ENCODE data around the gene MYO16. TPM values are rescaled to one million over a fixed set of nuclear protein-coding genes. Genes with fewer than 3 reads are reported as not detected.

MYO16 gene
- total and polyA plus RNA-seq, 12 donors: 0.29 to 5.9 (median 1.4) TPM

DNA sequence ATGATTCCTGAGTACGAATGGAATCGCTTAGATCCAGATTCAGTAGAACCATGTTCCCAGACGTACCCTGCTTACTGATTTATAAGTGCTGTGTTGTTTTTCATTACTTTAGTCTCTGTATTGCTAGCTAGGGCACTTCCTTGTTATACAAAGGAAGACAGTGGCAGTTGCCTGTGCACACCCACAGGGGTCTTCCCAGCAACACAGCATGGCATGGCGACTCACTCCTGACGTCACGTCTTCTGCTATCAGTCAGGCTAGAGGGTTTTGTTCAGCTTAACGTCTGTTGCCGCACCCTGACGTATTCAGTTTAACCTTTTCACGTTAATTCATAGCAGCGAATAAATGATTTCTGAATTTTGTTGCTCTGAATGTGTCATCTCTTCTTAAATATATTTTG lies 295.1 kb downstream of the MYO16 start:
- H3K27ac ChIP-seq: no peak overlapping the region
- TF ChIP-seq, protein P1, sequence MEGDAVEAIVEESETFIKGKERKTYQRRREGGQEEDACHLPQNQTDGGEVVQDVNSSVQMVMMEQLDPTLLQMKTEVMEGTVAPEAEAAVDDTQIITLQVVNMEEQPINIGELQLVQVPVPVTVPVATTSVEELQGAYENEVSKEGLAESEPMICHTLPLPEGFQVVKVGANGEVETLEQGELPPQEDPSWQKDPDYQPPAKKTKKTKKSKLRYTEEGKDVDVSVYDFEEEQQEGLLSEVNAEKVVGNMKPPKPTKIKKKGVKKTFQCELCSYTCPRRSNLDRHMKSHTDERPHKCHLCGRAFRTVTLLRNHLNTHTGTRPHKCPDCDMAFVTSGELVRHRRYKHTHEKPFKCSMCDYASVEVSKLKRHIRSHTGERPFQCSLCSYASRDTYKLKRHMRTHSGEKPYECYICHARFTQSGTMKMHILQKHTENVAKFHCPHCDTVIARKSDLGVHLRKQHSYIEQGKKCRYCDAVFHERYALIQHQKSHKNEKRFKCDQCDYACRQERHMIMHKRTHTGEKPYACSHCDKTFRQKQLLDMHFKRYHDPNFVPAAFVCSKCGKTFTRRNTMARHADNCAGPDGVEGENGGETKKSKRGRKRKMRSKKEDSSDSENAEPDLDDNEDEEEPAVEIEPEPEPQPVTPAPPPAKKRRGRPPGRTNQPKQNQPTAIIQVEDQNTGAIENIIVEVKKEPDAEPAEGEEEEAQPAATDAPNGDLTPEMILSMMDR (IDR thresholded peaks at IDR 0.05): no peak
- intact Hi-C loops (cut with DNase I): no loop called here
- H3K4me3 ChIP-seq: no peak overlapping the region
- peaks cover 0 to 9% (median 0%) of the 10 kb centered on the region in 9 donors for H3K4me1 ChIP-seq
- H3K27me3 ChIP-seq: no peaks in the 10 kb centered on the region
- no peaks in the 10 kb centered on the region for H3K9me3 ChIP-seq
- WGBS, 2 donors: 88 to 94% methylated on average over 11 of the region's 11 CpGs
- no peak for ATAC-seq
- H3K36me3 ChIP-seq: no peaks in the 10 kb centered on the region
- DNase-seq: no peak

- Histone ChIP-seq H3K9me3 (no peaks in the 10 kb centered on the region), H3K4me3 (no peak overlapping the region), H3K36me3 (no peaks in the 10 kb centered on the region), H3K27me3 (no peaks in the 10 kb centered on the region), H3K4me1 (peaks cover 0 to 9% (median 0%) of the 10 kb centered on the region in 9 donors), H3K27ac (no peak overlapping the region)
- ATAC-seq (no peak), DNase-seq (no peak)
- TF ChIP-seq, protein P1 (IDR thresholded peaks at IDR 0.05): no peak
- intact Hi-C loops (cut with DNase I): no loop called here
- WGBS, 2 donors: 88 to 89% methylated on average over 6 of the region's 6 CpGs
These were observed 295.7 kb downstream of the MYO16 start for GRCh38 chr13:108925070-108925469.

GRCh38 chr13:108926862-108927261 lies 297.5 kb downstream of the MYO16 start:
- DNase-seq (no peak), ATAC-seq (peak in 4 of 8 donors; percentile 60 to 84 (median 72))
- intact Hi-C loops (cut with DNase I): no loop called here
- Histone ChIP-seq H3K27me3 (no peaks in the 10 kb centered on the region), H3K9me3 (no peaks in the 10 kb centered on the region), H3K27ac (no peak overlapping the region), H3K36me3 (no peaks in the 10 kb centered on the region), H3K4me1 (peaks cover 0 to 9% (median 0%) of the 10 kb centered on the region in 9 donors), H3K4me3 (no peak overlapping the region)
- 33 to 45% methylated on average over 5 of the region's 5 CpGs for WGBS, 2 donors
- TF ChIP-seq, protein P1 (IDR thresholded peaks at IDR 0.05): no peak

DNA sequence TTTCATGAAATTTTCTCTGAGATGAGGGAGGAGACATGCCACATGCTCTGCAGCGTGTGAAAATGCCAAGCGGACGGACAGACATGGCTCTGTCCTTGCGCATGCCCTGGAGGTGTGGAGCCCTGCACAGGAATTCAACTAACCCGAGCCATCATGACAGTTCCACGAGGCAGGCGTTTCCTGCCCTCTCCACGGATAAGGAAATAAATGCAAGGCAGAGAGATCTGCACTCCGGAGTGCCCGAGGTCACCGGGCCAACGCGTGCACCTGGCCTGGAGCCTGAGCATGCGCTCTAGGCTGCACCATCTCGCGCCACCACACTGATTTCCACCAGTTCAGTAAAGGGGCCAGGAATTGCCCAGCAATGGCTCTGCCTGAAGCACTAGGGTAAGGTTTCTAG lies 298.2 kb downstream of the MYO16 start:
- DNase-seq (no peak), ATAC-seq (peak in 1 of 8 donors; percentile 32)
- Histone ChIP-seq H3K27me3 (no peaks in the 10 kb centered on the region), H3K4me1 (peaks cover 0 to 9% (median 0%) of the 10 kb centered on the region in 9 donors), H3K9me3 (no peaks in the 10 kb centered on the region), H3K4me3 (no peak overlapping the region), H3K36me3 (no peaks in the 10 kb centered on the region), H3K27ac (no peak overlapping the region)
- TF ChIP-seq, protein P1 (IDR thresholded peaks at IDR 0.05): no peak
- intact Hi-C loops (cut with DNase I): no loop called here
- WGBS, 2 donors: 78 to 79% methylated on average over 16 of the region's 16 CpGs
